Activated naive CD4-positive, alpha-beta T cell treated with Interleukin-2 at 50 U/mL for 16 hours (primary cell): Measurements from ENCODE around the gene UVRAG.
"Not testable (repeated sequence)": the region's sequence is repeated elsewhere in the genome, so short reads cannot be mapped to it uniquely, and the experiment has no call there.

ENCODE experiments used
- DNase-seq: peaks from one replicate; pipeline ENCODE4 v3.0.0-alpha.2; 2020

UVRAG gene

DNA sequence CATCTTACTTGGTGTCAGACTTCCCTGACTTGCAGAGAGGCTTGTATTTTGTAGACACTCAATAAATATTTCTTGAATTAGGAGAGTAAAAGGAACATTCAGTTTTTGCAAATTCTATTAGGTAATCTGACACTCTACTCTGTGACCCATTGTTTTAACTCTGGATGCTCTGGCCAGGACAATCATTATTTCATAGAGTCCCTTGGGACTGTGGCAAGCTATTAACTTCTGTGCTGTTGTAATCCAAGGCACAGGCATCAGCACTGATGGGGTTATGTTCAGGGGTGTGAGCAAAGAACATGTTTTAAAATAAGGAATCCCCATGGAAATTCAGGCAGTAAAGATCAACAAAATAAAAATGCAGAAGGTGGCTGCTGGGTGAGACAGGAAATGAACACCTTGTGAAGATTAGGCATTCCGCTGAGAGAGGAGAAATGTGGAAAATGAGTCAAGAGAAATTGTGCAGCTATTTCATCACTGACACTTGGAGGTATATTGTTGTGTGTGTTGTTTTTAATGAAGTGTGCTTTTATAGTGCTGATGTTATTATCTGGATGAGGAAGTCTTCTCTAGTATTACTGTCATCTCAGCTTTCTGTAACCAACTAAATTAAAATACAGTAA lies 216.1 kb downstream of the UVRAG start:
- no peak for DNase-seq

DNA sequence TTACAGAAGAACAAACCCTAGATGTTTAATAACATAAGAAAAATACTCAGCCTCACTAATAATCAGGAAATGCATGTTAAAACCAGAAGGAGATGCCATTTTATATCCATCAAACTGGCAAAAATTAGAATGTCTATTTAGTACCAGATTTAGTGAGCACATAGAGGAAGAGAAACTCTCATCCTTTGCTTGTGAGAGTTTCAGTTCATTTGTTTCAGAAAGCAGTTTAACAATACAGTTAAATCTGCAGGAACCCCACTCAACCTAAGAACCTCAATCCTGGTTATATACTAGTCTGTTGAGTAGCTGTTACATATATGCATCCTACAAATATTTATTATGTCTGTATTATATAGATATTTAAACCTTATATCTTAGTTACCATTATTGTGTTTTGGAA lies 218.7 kb downstream of the UVRAG start:
- DNase-seq = no peak

DNA sequence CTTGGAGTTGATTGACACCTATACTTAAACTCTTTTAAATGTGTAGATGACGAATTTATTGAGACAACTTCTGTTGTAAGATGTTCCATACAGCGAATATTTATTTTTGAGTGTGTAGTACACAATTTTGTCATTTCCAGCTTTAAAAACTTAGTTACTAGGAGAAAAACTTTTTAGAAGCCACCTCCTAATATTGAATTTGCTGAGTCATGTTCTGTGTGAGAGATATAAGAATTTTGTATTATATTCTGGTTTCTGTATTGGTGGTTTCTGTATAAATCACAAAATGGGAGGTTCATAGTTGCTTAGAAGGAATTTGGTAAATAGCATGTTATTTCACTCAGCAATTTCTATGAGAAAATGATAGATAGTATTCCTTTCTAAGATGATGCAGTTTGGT lies 220.0 kb downstream of the UVRAG start:
- no peak for DNase-seq

DNA sequence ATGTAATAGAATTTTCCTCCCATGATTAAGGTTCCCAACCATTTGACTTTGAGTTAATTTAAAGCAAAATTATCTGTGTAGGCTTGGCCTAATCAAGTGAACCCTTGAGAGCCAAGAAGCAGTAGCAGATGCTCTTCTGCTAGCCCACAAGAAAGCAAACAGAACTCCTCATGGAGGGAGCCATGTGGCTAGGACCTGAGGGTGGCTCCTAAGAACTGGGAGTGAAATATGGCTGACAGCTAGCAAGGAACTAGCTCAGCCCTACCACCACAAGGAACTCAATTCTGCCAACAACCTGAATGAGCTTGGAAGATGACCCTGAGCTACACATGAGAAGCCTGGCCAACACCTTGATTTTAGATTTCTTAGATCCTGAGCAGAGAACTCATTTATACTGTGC lies 223.6 kb downstream of the UVRAG start:
- no peak for DNase-seq

DNA sequence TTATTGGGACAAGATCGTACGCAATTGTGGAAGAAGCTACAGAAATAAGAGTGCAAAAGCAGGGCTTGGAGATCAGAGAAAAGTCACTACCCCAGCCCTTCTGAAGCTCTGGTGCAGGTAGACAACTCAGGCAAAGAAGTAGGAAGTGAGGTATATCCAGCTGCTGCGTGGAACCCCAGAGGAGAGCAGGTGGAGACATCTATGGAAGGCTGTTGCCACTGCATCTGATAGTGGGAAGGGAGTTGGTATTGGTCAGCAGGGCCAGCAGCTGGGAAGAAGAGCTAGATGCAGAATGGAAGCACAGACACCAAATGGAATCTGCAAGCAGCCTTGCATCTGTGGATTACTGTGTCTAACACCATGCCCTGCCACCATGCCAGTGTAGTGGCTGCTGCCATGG lies 226.2 kb downstream of the UVRAG start:
- DNase-seq = no peak

DNA sequence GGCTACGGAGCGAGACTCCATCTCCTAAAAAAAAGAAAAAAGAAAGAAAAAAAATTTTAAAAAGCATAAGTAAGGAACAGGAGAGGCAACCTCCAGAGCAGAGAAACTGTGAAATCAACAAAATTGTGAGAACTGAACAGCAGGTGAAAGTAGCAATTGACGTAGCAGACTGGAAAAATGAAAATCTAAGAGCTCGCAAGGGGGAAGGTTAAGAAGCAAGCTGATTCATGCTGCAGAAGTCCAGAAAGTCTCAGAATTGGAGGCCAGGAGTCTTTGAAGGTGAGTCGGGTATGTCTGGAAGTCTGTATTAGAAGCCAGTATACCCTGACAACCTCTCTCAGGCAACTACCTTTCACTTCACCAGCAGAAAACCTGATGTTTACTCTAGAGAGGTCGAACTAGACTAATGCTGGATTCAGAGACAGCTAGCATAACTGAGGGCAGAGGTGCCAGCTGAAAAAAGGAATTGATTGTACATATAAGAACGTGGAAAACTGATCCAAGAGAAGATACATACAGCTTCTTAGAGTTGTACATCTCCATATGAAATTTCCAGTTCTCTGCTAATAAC lies 229.8 kb downstream of the UVRAG start:
- no peak for DNase-seq

DNA sequence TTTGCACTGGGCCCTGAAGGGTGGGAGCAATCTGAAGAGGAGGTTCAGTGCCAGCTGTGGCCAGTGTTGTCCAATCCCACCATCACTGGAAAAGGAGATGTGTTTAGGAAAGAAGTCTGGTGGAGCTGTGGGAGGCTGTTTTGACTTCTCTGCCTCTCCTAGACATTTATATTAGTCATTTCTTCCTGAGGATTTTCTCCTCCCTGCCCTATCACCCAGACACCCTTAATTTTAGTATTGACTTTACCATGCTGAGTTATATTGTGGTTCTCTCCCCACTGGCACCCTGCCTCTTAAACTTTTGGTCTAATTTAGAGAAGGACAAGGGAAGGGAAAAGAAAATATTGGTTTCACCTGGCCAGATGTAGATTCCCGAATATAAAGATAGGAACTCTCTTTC lies 232.2 kb downstream of the UVRAG start:
- DNase-seq = no peak

DNA sequence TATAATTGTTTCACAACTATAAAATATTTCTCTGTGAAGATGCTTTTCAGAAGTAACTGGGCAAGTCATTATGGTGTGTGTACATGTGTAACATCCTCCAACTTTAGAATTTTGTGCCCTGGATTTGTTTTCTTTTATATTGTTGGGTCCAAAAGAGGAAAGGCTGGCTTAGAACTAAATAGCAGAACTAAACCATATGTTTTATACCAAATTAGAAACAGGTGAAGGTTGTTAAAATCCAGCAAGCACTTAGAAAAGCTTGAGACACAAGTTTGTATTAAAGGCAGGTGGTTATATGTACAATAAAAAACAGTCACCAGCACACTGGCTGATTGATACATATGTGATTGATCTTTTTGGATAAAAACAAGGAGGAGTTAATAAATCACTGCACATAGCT lies 232.8 kb downstream of the UVRAG start:
- no peak for DNase-seq

DNA sequence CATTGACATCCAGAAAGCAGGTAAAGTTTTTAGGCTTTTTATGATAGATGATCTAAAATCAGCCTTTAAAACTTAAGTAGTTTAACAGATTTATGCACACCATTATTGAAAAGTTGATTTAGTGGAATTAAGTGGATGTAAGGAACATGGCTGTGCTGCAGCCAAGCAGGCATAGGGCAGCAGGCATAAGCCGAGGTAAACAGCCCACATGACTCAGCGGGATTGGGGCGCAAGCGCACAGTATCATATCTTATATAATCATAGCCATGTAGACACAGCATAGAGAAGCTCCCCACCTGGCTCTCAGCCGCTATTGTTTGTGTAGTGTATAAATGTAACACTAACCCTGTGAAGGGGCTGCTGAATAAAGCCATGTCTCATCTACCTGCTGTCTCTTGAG lies 233.8 kb downstream of the UVRAG start:
- DNase-seq = no peak

DNA sequence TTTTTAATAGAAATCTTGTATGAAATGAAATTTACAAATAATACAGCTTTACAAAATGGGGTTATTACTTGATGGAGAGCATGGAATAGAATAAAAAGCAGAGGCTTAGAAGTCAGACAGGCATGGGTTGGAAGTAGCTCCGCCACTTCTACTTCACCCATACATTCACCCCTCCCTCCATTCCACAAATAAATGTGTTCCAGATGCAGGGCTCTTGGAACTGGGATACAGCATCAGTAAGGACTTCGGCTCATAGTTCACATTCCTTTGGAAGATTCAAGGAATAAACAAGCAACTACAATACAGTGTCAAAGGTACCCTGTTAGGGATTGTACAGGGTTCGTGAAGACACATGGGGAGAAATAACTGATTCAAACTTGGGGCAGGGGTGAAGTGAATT lies 234.5 kb downstream of the UVRAG start:
- no peak for DNase-seq

DNA sequence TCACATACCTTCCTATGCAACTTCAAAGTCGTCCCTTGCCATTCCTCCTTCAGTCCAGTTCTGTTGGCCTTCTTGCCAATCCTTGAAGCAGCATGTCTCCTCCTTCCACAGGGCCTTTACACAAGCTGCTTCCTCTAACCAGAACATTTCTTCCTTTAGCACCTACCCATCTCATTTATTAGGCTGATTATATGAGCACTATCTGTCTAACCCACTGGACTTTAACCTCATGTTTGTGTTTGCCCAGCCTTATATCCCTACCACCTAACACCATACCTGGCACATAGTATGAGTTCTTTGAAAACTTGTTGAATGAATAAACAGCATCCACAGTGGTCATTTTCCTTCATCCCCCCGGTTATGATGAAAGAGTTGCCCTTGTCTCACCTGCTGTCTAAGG lies 236.9 kb downstream of the UVRAG start:
- no peak for DNase-seq

DNA sequence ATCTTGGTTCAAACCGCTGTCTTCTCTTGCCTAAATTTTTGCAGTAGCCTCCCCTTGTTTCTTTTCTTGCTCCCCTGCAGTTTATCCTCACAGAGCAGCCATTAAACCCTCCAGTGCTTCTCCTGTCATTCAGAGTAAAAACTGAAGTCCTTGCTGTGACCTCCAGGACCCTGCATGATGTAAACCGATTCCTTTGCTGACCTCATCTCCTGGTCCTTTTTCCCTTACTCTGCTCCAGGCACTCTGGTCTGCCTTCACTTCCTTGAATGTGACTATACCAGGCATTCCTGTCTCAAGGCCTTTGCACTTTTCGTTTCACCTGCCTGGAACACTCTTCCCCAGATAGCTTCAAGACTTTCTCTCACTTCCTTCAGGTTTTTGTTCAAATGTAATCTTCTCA lies 239.3 kb downstream of the UVRAG start:
- no peak for DNase-seq

DNA sequence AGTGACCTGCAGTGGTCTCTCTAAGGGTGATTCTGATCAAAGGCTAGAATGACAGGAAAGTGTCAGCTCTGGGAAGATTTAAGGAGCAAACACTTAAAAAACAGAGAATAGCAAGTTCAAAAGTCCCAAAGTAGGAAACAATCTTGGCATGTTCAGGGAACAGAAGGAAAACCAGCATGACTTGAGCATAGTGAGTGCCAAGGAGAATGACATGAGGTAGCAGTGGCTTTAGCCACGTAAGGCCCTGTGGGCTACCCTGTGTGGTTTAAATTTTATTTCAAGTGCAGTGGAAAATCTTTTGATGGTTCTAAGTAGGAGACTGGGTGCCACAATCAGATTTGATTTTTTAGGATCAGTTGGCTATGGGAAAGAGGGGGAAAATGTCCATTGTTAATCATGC lies 241.9 kb downstream of the UVRAG start:
- no peak for DNase-seq

DNA sequence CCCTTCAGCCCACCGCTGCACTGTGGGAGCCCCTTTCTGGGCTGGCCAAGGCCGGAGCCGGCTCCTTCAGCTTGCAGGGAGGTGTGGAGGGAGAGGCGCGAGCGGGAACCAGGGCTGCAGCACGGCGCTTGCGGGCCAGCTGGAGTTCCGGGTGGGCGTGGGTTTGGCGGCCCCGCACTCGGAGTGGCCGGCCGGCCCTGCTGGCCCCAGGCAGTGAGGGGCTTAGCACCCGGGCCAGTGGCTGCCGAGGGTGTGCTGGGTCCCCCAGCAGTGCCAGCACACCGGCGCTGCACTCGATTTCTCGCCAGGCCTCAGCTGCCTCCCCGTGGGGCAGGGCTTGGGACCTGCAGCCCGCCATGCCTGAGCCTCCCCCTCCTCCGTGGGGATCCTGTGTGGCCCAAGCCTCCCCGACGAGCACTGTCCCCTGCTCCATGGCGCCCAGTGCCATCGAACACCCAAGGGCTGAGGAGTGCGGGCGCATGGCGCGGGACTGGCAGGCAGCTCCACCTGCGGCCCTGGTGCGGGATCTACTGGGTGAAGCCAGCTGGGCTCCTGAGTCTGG lies 245.5 kb downstream of the UVRAG start:
- DNase-seq = not testable (repeated sequence)

DNA sequence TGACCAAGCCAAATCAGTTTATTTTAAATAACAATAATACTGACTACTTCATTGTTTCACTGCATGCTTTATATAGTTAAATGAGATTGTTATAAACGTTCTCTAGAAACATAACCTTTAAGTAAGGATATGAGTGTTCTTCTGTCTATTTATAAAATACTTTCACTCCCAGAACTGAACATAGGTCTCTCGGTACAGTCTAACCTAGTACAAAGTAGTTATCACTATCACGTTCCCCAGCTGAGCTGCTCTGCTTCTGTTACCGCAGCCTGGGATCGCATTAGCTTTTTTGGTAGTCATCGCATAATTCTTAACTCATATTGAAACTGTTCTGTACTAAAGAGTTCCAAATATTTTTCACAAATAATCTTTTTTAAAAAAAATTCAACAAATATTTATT lies 247.7 kb downstream of the UVRAG start:
- DNase-seq = no peak

DNA sequence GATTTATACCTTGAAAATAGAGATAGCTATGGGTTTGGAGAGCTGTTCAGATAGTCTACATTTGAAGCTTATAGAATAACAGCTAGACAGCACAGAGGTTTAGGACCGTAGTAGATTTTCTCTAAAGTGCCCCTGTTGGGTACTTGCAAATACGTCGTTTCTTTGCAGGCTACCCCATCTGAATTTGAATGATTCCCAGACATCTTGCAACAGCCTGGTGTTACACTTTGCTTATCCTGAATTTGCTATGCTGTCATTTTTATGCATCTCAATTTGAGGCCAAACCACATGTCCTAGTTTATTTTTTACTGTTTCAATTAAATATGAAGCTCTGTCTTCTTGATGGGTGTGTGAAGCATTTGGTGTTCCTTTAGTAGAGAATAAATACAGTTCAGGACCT lies 249.2 kb downstream of the UVRAG start:
- DNase-seq = no peak

DNA sequence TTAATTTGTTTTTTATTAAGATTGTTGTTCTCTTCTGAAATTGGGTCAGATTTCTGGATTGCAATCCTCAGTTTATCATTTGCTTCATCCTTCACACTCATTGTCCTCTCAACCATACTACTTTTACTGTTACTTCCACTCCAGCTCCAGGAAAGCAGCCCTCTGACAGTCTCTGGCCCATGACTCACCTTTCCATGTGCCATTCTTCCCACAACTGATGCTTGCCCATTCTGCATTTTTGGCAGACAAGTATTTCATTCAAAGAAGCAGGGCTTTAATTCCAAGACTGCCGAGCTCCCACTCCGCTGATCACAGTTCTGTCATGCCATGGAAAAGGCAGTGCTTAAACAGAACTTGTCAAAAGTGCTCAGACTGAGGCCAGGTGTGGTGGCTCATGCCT lies 252.1 kb downstream of the UVRAG start:
- DNase-seq = no peak

DNA sequence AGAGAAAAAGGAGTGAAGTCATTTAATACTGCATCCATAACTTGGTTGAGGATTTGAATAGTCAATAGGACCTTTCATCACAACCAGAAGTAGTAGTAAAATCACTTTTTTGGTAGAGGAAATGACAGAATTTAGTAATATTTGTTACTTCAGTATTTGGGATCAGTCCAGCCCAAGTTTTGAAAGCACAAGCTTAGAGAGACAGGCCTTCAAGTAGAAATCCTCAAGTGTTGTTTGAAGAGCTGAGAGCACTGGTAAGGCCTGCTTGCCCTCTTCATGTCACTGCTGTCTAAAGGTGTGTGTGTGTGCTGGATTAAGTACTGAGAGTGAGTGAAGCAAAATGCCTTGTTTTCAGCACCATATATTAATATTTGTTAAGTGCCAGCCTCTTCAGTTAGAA lies 254.0 kb downstream of the UVRAG start:
- no peak for DNase-seq

DNA sequence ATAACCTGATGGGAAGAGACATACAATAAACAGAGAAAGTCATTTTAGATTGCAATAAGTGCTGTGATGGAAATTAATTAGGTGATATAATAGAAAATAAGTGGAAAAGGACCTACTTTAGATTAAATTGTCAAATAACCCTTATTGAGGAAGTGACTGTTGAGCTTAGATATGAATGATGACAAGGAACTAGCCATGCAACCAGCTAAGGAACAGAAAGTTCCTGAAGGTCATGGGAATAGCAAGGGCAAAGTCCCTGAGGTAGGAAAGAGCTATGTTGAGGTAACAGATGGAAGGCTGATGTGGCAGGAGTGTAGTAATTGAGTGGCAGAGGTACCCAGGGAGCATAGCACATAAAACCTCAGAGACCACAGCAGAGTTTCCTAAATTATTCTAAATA lies 256.1 kb downstream of the UVRAG start:
- no peak for DNase-seq

DNA sequence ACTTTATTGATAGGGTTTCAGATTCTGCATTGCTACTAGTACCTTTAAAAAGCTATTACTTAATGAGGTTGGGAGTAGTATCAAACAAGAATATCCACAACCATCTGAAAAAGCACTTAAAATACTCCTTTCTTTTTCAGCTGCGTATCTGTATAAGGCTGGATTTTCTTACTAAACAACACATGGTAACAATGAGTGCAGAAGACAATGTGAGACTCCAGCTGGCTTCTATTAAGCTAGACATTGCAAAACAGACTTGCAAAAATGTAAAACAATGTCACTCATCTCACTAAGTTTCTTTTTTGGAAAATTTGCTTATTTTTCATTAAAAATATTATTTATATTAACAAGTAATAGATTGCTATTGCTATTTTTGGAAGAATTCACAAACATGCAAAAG lies 258.7 kb downstream of the UVRAG start:
- DNase-seq = no peak

DNA sequence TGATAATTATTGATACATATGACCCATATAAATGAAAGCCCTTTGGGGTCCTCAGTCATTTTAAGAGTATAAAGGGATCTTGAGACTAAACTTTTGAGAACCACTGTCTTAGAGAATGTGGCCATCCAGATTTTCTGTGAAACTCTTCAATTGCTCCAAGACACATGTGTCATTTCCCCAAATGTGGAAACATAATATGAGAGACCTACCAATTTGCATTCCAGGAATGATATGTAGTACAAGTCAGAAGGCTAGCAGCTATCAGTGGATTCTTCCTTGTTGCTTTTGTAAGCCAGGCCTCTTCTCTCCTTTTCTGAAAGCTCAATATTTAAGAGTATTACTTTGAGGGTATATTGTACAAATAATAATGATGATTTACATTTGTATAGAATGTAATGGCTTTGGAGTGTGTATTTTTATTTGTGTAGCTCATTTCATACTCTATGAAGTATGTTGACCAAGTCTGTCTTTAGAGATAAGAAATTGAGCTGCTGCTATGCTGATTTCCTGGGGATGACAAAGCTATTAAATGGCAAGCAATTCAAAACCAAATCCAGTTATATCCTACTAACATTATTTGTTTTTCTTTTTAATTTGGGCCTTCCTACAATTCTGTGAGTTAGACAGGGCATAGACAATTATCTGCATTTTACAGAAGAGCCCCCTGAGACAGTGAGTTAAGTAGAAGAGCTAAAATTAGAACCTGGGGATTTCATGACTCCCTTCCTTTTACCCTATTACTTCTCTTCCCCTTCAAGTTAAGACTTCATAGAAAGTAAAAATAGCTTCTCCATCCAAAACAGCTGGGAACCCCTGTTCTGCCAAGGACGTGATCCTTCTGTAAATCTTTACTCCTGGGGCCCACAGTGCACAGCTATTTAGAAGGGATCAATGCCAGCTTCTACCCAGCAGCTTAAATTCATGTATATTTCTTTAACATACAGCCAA lies 259.4 kb downstream of the UVRAG start:
- no peak for DNase-seq

DNA sequence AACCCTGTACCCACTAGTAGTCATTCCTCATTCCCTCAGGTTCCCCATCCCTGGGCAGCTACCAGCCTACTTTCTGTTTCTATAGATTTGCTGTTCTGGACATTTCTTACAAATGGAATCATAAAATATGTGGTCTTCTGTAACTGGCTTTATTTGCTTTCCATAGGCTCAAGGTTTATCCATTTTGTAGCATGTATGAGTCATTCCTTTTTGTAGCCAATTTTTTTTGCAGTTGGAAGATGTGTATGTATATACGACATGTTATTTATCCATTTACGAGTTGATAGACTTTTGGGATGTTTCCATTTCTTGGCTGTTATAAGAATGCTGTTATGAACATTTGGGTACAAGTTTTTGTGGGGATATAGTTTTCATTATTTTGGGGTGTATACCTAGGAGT lies 260.7 kb downstream of the UVRAG start:
- DNase-seq = no peak

DNA sequence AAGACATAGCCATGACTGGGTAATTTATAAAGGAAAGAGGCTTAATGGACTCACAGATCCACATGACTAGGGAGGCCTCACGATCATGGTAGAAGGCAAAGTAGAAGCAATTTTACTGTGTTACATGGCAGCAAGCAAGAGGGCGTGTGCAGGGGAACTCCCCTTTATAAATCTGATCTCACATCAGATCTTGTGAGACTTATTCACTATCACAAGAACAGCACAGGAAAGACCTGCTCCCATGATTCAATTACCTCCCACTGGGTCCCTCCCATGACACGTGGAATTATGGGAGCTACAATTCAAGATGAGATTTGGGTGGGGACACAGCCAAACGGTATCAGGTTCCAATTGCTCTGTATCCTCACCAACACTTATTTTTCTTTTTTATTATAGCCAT lies 261.2 kb downstream of the UVRAG start:
- not testable (repeated sequence) for DNase-seq

DNA sequence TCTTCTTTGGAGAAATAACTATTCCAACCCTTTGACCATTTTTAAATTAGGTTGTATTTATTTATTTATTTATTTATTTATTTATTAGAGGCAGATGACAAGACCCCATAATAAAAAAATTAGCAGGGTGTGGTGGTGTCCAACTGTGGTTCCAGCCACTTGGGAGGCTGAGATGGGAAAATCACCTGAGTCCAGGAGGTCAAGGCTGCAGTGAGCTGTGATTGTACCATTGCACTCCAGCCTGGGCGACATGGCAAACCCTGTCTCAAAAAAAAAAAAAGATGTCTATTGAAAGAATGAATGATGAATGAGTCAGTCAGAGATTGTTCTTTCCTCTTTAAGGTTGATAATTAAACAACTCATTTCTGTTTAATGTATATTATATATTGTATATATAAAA lies 261.7 kb downstream of the UVRAG start:
- no peak for DNase-seq
